Jurkat, Clone E6-1 (cell line): Measurements from ENCODE around the gene GPHB5. TPM values are rescaled to one million over a fixed set of nuclear protein-coding genes. Genes with fewer than 3 reads are reported as not detected.
"Not testable (repeated sequence)": the region's sequence is repeated elsewhere in the genome, so short reads cannot be mapped to it uniquely, and the experiment has no call there.

ENCODE experiments used
- DNase-seq: peaks from one replicate; pipeline ENCODE4 v3.0.0-alpha.2; 2011; ENCODE audit warnings: low read depth, low spot score
- H3K4me3 ChIP-seq: 2 replicates; pipeline ENCODE4 v1.5.1; 2011; ENCODE audit warnings: mild to moderate bottlenecking, low read length, control low read depth, moderate library complexity
- polyA plus RNA-seq: library from polyadenylated mRNA; unstranded; fragments of >200 nt; gene quantifications from one replicate; pipeline ENCODE4 v1.2.1, GENCODE V29; 2012; ENCODE audit warnings: missing spikeins; ENCODE audit not compliant: insufficient read length, insufficient read depth

The GPHB5 gene
- polyA plus RNA-seq = not detected

- no peak for DNase-seq
- H3K4me3 ChIP-seq = no peak within 1 kb of the TSS
Measured at GRCh38 chr14:63318835-63319234, at the start of gene GPHB5. GPHB5 (minus strand) TSS chr14:63318935; CDS start chr14:63317849, 1,086 bp downstream.

GRCh38 chr14:63367742-63368364, 49.1 kb upstream of the GPHB5 start:
- DNase-seq = no peak

DNA sequence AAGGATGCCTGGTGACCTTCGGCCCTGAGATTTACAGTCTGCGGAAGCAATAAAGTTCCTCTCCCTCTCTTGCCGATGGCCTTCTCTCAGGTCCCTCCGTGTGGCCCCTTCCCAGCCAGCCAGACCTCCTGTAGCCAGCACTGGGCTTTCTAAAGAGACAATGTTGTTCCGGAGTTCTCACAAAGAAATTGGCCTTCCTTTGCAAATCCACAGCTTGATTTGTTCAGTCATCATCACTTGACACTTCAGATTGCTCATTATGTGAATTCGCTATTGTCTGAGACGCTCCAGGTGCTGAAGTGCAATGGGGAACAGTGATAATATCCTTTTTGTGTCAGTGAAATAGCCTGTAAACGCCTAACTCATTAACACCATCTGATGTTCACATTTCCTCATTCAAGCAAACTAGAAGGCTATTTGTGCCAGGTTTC, 43.7 kb upstream of the GPHB5 start:
- DNase-seq = no peak
- no peak overlapping the region for H3K4me3 ChIP-seq

More at GRCh38 chr14:63367742-63368364, 49.1 kb upstream of the GPHB5 start:
- no peak overlapping the region for H3K4me3 ChIP-seq

GRCh38 chr14:63361790-63362189, 43.1 kb upstream of the GPHB5 start:
- DNase-seq = no peak
- H3K4me3 ChIP-seq = no peak overlapping the region

DNA sequence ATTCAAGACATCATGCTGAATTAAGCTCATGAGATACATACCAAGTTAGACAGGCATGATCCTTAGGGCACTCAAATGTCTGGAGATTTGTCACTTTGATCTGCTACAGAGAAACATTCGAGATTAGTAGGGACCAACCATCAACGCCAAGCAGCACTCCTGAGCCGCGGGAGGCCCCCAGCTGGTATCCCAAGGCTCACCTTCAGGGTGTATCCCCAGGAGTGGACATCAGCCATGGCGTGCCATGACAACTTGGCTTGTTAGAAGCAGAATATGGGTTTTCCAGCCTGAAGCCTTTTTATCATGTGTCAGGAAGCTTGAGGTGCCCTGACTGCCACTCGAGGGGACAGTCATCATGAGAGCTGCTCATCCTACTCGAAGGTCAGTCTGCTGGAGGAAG, 39.1 kb upstream of the GPHB5 start:
- no peak overlapping the region for H3K4me3 ChIP-seq
- DNase-seq = no peak

DNA sequence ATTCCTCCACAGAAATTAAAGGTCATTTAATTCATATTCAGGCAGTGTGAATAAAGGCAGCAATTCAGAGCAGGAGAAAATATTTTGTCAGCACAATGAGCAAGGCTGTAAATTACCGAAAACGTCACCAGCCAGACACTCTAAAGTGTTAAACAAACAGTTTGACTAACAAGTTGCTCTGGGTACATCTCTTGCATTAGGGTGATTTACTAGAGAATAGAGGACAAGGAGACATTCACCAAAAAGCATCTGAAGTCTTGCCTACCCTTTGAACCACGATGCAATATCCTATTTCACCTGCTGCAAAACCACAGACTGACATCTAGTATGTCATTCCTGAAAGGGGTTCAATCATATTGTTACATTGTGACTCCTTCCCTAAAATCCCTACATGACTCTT, 27.1 kb upstream of the GPHB5 start:
- no peak overlapping the region for H3K4me3 ChIP-seq
- DNase-seq = no peak

GRCh38 chr14:63344336-63344735, 25.6 kb upstream of the GPHB5 start:
- H3K4me3 ChIP-seq = no peak overlapping the region
- no peak for DNase-seq

GRCh38 chr14:63343878-63344277, 25.1 kb upstream of the GPHB5 start:
- no peak for DNase-seq

GRCh38 chr14:63342371-63342770, 23.6 kb upstream of the GPHB5 start:
- no peak for DNase-seq
- no peak overlapping the region for H3K4me3 ChIP-seq

More at GRCh38 chr14:63343878-63344277, 25.1 kb upstream of the GPHB5 start:
- no peak overlapping the region for H3K4me3 ChIP-seq

- H3K4me3 ChIP-seq = no peak overlapping the region
- no peak for DNase-seq
Measured at GRCh38 chr14:63328787-63329737, 10.3 kb upstream of the GPHB5 start.

GRCh38 chr14:63326840-63327239, 8.1 kb upstream of the GPHB5 start:
- H3K4me3 ChIP-seq = no peak overlapping the region
- no peak for DNase-seq

GRCh38 chr14:63322897-63323573, 4.3 kb upstream of the GPHB5 start:
- DNase-seq = no peak

DNA sequence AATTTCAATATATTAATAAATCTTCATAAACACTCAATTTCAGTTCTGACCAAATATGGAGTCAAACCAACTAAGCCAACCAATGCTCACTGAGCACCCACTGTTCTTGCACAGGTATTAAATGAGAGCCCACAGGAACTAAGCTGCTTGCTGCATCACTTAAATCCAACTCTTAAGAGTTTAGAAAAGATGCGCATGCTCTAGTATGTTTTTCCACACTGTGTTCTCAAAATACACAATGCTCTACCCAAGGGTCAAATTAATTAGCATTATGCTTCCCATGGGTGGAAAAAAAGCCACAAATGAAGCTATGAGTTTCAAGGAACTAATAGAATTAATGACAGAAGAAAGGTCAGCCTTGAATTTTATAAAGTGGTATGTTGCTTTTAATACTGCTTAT, 3.7 kb upstream of the GPHB5 start:
- no peak overlapping the region for H3K4me3 ChIP-seq
- no peak for DNase-seq

More at GRCh38 chr14:63322897-63323573, 4.3 kb upstream of the GPHB5 start:
- no peak overlapping the region for H3K4me3 ChIP-seq

- no peak overlapping the region for H3K4me3 ChIP-seq
- DNase-seq = peak; percentile 14
Measured at GRCh38 chr14:63308723-63309317, 9.9 kb downstream of the GPHB5 start.

- not testable (repeated sequence) for H3K4me3 ChIP-seq, DNase-seq
Measured at GRCh38 chr14:63304429-63304828, 14.3 kb downstream of the GPHB5 start.

- H3K4me3 ChIP-seq = no peak overlapping the region
- no peak for DNase-seq
Measured at GRCh38 chr14:63301891-63302534, 16.7 kb downstream of the GPHB5 start.

DNA sequence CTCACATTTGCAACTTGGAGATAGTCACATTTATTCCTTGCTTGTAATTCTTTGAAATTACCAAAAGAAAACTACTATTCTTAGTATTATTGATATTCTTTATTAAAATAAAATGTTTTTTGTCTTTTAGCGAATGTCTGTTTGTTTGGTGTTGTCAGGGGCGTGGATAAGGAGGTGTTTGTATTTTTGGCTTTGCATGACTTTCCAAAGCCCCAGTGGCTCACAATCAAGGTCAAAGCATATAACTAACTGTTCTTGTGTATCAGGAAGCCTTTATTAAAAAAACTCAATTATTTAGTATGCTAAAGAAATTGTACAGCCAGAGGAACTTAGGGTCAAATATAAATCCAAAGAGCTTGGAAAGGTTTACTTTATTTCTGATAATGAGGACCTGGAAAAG, 17.9 kb downstream of the GPHB5 start:
- no peak overlapping the region for H3K4me3 ChIP-seq
- no peak for DNase-seq

GRCh38 chr14:63299351-63300110, 19.2 kb downstream of the GPHB5 start:
- no peak overlapping the region for H3K4me3 ChIP-seq
- DNase-seq = no peak
